GM12878 (cell line): ENCODE results near the gene ZBTB38. TPM values are rescaled to one million over a fixed set of nuclear protein-coding genes. Genes with fewer than 3 reads are reported as not detected.
A peak's percentile ranks its signal among the peaks of the same experiment; 100 is the strongest.

Source experiments
- CREB1 ChIP-seq: IDR thresholded peaks from 2 replicates; pipeline ENCODE4 v1.6.1; 2012; ENCODE audit warnings: low read depth, mild to moderate bottlenecking, inconsistent platforms
- FOXK2 ChIP-seq: fragments of 450-650 bp; IDR thresholded peaks from 2 replicates; pipeline ENCODE4 v1.6.1; 2017; ENCODE audit warnings: mild to moderate bottlenecking, moderate library complexity
- HCFC1 ChIP-seq: fragments of 150-350 bp; IDR thresholded peaks from 2 replicates; pipeline ENCODE4 v1.6.1; 2014; ENCODE audit warnings: low read length
- IKZF2 ChIP-seq, 2 experiments: fragments of 450-650 bp; IDR thresholded peaks; 2 replicates each; pipeline ENCODE4 v1.6.1; 2017; ENCODE audit warnings: mild to moderate bottlenecking in 2 of 2, moderate library complexity in 2 of 2
- JUNB ChIP-seq: IDR thresholded peaks from 2 replicates; pipeline ENCODE4 v1.6.1; 2016; ENCODE audit warnings: antibody characterized with exemption, mild to moderate bottlenecking
- NFYB ChIP-seq: IDR thresholded peaks from 2 replicates; pipeline ENCODE4 v1.6.1; 2011; ENCODE audit warnings: low read depth, mild to moderate bottlenecking, low read length, improper control_type of control experiment, moderate library complexity; ENCODE audit not compliant: insufficient read depth
- PML ChIP-seq: IDR thresholded peaks from 2 replicates; pipeline ENCODE4 v1.6.1; 2012; ENCODE audit warnings: low read length, inconsistent platforms
- SMC3 ChIP-seq: IDR thresholded peaks from 2 replicates; pipeline ENCODE4 v1.6.1; 2011; ENCODE audit warnings: low read length, improper control_type of control experiment, borderline replicate concordance
- SPI1 ChIP-seq: IDR thresholded peaks from 2 replicates; pipeline ENCODE4 v1.6.1; 2011; ENCODE audit warnings: low read depth, mild to moderate bottlenecking, low read length, moderate library complexity, borderline replicate concordance; ENCODE audit not compliant: insufficient read depth
- TCF12 ChIP-seq: IDR thresholded peaks from 2 replicates; pipeline ENCODE4 v1.6.1; 2011; ENCODE audit warnings: low read depth, mild to moderate bottlenecking, low read length
- USF1 ChIP-seq: IDR thresholded peaks from 2 replicates; pipeline ENCODE4 v1.6.1; 2011; ENCODE audit warnings: borderline replicate concordance, low read depth, mild to moderate bottlenecking, moderate library complexity, mixed read lengths, low read length; ENCODE audit not compliant: insufficient read depth; ENCODE audit errors: extremely low read length
- WRNIP1 ChIP-seq: IDR thresholded peaks from 2 replicates; pipeline ENCODE4 v1.6.1; 2011; ENCODE audit warnings: low read depth, low read length, improper control_type of control experiment, borderline replicate concordance
- ZNF207 ChIP-seq: fragments of 450-650 bp; IDR thresholded peaks from 2 replicates; pipeline ENCODE4 v1.6.1; 2014; ENCODE audit warnings: antibody characterized with exemption, mild to moderate bottlenecking, borderline replicate concordance
- ZNF622 ChIP-seq: fragments of 450-650 bp; IDR thresholded peaks from 2 replicates; pipeline ENCODE4 v1.6.1; 2017; ENCODE audit warnings: mild to moderate bottlenecking, inconsistent platforms
- polyA plus RNA-seq, 11 experiments: library from polyadenylated mRNA; depleted of rRNA in 4 of 11; unstranded in 6 of 11; stranded (reverse) in 5 of 11; fragments of >200 nt; fragmentation: Nextera tagmentation in 4 of 11; fragmentation: Illumina TruSeq in 1 of 11; extraction: Ambion mirVana in 4 of 11; extraction: Trizol in 1 of 11; gene quantifications; 1 replicate in 1 of 11; 2 replicates in 10 of 11; pipeline versions ENCODE4 v1.2.1 to v1.2.3, GENCODE V29; 2011 to 2016; ENCODE audit warnings: inconsistent platforms in 2 of 11, missing spikeins in 2 of 11, low read depth in 1 of 11
- total RNA-seq, 4 experiments: library from RNA; depleted of rRNA in 3 of 4; stranded (reverse); fragments of >200 nt in 3 of 4; fragmentation: Illumina TruSeq in 1 of 4; extraction: Trizol in 1 of 4; gene quantifications; 2 replicates each; pipeline versions ENCODE4 v1.2.1 to v1.2.3, GENCODE V29; 2013 to 2021
- TF ChIP-seq, protein P1 (sequence below): fragments of 450-650 bp; IDR thresholded peaks from 2 replicates; pipeline ENCODE4 v1.6.1; 2014; ENCODE audit warnings: mild to moderate bottlenecking
- TF ChIP-seq, protein P2 (sequence below): fragments of 450-650 bp; IDR thresholded peaks from 2 replicates; pipeline ENCODE4 v1.6.1; 2017; ENCODE audit warnings: antibody characterized with exemption, mild to moderate bottlenecking, moderate library complexity
- TF ChIP-seq, protein P3 (sequence below): fragments of 450-650 bp; formaldehyde crosslinking; IDR thresholded peaks from 2 replicates; pipeline ENCODE4 v1.4.0; 2020; ENCODE audit warnings: mild to moderate bottlenecking, moderate library complexity
- TF ChIP-seq, protein P4 (sequence below): fragments of 450-650 bp; IDR thresholded peaks from 2 replicates; pipeline ENCODE4 v1.6.1; 2017; ENCODE audit warnings: borderline replicate concordance

The ZBTB38 gene
- total and polyA plus RNA-seq, 10 of the 15 experiments (the other 5 are each of a cell fraction or from before 2014, with no cell fraction given) = 34.2 to 115 (median 88.6) TPM

DNA sequence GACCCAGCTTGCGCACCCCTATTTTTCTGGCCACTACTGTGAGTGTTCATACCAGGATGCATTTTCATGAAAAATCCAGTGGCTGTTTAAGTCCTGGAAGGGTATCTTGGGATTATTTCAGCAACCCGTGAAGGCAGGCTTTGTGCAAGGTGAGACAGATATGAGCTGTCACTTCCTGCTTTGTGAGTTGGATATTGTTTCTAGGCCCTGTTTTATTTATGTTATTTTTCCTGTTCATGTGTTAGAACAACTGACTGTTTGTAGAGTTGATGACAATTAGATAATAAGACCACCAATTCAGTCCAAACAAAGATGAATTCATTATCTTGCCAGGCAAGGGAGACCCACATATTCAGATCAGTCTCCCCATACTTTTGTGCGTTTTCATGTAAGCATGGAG lies 42.5 kb downstream of the ZBTB38 start (continued):
- TF ChIP-seq, protein P1, sequence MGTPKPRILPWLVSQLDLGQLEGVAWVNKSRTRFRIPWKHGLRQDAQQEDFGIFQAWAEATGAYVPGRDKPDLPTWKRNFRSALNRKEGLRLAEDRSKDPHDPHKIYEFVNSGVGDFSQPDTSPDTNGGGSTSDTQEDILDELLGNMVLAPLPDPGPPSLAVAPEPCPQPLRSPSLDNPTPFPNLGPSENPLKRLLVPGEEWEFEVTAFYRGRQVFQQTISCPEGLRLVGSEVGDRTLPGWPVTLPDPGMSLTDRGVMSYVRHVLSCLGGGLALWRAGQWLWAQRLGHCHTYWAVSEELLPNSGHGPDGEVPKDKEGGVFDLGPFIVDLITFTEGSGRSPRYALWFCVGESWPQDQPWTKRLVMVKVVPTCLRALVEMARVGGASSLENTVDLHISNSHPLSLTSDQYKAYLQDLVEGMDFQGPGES = no peak
- TF ChIP-seq IKZF2 (IDR thresholded peaks at IDR 0.05) (0 out of 4 replicates have a peak, but pooled peaks of 1 of the 2 experiments have one; percentile 8), NFYB (no peak), JUNB (peak; percentile 44; the same call in 1 of the 2 replicates), WRNIP1 (no peak), ZNF622 (no peak), SPI1 (peak; percentile 47; the same call in 1 of the 2 replicates), USF1 (no peak), CREB1 (0 out of 2 replicates have a peak, but pooled peaks have one; percentile 22), PML (peak; percentile 24; the same call in 1 of the 2 replicates), FOXK2 (no peak), ZNF207 (no peak), TCF12 (no peak), SMC3 (no peak), HCFC1 (no peak)
- TF ChIP-seq, protein P2, sequence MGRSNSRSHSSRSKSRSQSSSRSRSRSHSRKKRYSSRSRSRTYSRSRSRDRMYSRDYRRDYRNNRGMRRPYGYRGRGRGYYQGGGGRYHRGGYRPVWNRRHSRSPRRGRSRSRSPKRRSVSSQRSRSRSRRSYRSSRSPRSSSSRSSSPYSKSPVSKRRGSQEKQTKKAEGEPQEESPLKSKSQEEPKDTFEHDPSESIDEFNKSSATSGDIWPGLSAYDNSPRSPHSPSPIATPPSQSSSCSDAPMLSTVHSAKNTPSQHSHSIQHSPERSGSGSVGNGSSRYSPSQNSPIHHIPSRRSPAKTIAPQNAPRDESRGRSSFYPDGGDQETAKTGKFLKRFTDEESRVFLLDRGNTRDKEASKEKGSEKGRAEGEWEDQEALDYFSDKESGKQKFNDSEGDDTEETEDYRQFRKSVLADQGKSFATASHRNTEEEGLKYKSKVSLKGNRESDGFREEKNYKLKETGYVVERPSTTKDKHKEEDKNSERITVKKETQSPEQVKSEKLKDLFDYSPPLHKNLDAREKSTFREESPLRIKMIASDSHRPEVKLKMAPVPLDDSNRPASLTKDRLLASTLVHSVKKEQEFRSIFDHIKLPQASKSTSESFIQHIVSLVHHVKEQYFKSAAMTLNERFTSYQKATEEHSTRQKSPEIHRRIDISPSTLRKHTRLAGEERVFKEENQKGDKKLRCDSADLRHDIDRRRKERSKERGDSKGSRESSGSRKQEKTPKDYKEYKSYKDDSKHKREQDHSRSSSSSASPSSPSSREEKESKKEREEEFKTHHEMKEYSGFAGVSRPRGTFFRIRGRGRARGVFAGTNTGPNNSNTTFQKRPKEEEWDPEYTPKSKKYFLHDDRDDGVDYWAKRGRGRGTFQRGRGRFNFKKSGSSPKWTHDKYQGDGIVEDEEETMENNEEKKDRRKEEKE = no peak
- TF ChIP-seq, protein P3, sequence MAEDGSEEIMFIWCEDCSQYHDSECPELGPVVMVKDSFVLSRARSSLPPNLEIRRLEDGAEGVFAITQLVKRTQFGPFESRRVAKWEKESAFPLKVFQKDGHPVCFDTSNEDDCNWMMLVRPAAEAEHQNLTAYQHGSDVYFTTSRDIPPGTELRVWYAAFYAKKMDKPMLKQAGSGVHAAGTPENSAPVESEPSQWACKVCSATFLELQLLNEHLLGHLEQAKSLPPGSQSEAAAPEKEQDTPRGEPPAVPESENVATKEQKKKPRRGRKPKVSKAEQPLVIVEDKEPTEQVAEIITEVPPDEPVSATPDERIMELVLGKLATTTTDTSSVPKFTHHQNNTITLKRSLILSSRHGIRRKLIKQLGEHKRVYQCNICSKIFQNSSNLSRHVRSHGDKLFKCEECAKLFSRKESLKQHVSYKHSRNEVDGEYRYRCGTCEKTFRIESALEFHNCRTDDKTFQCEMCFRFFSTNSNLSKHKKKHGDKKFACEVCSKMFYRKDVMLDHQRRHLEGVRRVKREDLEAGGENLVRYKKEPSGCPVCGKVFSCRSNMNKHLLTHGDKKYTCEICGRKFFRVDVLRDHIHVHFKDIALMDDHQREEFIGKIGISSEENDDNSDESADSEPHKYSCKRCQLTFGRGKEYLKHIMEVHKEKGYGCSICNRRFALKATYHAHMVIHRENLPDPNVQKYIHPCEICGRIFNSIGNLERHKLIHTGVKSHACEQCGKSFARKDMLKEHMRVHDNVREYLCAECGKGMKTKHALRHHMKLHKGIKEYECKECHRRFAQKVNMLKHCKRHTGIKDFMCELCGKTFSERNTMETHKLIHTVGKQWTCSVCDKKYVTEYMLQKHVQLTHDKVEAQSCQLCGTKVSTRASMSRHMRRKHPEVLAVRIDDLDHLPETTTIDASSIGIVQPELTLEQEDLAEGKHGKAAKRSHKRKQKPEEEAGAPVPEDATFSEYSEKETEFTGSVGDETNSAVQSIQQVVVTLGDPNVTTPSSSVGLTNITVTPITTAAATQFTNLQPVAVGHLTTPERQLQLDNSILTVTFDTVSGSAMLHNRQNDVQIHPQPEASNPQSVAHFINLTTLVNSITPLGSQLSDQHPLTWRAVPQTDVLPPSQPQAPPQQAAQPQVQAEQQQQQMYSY = no peak
- TF ChIP-seq, protein P4, sequence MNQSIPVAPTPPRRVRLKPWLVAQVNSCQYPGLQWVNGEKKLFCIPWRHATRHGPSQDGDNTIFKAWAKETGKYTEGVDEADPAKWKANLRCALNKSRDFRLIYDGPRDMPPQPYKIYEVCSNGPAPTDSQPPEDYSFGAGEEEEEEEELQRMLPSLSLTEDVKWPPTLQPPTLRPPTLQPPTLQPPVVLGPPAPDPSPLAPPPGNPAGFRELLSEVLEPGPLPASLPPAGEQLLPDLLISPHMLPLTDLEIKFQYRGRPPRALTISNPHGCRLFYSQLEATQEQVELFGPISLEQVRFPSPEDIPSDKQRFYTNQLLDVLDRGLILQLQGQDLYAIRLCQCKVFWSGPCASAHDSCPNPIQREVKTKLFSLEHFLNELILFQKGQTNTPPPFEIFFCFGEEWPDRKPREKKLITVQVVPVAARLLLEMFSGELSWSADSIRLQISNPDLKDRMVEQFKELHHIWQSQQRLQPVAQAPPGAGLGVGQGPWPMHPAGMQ = no peak
